Breast epithelium (tissue), 3 donors: ENCODE data around the gene MROH9.

ENCODE experiments used
- CTCF ChIP-seq, 3 donors: fragments of 450-650 bp; IDR thresholded peaks; one replicate each; pipeline ENCODE4 v1.5.1; 2016 to 2017; ENCODE audit warnings: antibody characterized with exemption in 3 of 3, mild to moderate bottlenecking in 3 of 3, moderate library complexity in 3 of 3
- POLR2A ChIP-seq: fragments of 450-650 bp; IDR thresholded peaks from one replicate; pipeline ENCODE4 v1.6.1; 2016; ENCODE audit warnings: antibody characterized with exemption, mild to moderate bottlenecking, moderate library complexity

DNA sequence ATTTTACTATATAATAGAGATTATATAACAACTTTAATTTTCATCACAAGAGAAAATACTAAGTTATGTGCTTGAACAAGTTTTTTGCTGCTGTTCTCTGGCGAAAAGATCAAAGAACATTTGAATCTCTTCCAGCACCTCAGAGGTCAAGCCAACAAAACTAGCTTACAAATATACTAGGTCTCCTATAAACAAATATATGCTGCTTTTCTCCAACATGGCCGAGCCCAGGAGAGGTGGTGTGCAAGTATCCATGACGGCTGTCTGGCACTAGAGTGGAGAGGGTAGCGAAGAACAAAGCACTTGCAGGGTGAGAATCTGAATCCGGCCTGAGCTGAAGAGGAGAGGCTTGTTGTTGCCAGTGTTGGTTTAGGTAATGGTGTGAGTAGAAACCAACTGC, 147.9 kb downstream of the MROH9 start:
- TF ChIP-seq CTCF (IDR thresholded peaks at IDR 0.05) (no peak), POLR2A (no peak)
